Astrocyte (in vitro differentiated cells and primary cell): ENCODE data around the gene CENATAC. TPM values are rescaled to one million over a fixed set of nuclear protein-coding genes. Genes with fewer than 3 reads are reported as not detected.

ENCODE experiments used
- DNase-seq: peaks from one replicate; pipeline ENCODE4 v3.0.0-alpha.2; 2010; ENCODE audit warnings: low read depth
- FAIRE-seq: peaks from 2 replicates; lab custom pipeline; 2011; peaks lifted over from hg19 to GRCh38; lab: Jason Lieb, UNC
- H2AFZ ChIP-seq: 2 replicates; pipeline ENCODE4 v1.6.0; 2012; ENCODE audit warnings: low read depth, low read length, inconsistent platforms
- H3K27ac ChIP-seq: 2 replicates; pipeline ENCODE4 v1.5.1; 2011; ENCODE audit warnings: low read depth, low read length, inconsistent platforms
- H3K27me3 ChIP-seq: 2 replicates; pipeline ENCODE4 v1.6.0; 2011; ENCODE audit warnings: low read length, inconsistent platforms; ENCODE audit not compliant: insufficient read depth
- H3K36me3 ChIP-seq: 2 replicates; pipeline ENCODE4 v1.5.1; 2011; ENCODE audit warnings: low read length, inconsistent platforms; ENCODE audit not compliant: insufficient read depth
- H3K4me1 ChIP-seq: 2 replicates; pipeline ENCODE4 v1.5.1; 2011; ENCODE audit warnings: low read length, inconsistent platforms; ENCODE audit not compliant: insufficient read depth
- H3K4me2 ChIP-seq: 2 replicates; pipeline ENCODE4 v1.6.0; 2012; ENCODE audit warnings: low read length, inconsistent platforms
- H3K4me3 ChIP-seq: 2 replicates; pipeline ENCODE4 v1.5.1; 2011; ENCODE audit warnings: low read depth, mild to moderate bottlenecking, low read length, inconsistent platforms; ENCODE audit not compliant: insufficient read depth
- H3K79me2 ChIP-seq: 2 replicates; pipeline ENCODE4 v1.6.0; 2012; ENCODE audit warnings: mild to moderate bottlenecking, low read length, inconsistent platforms; ENCODE audit not compliant: insufficient read depth
- H3K9ac ChIP-seq: 2 replicates; pipeline ENCODE4 v1.6.0; 2012; ENCODE audit warnings: mild to moderate bottlenecking, low read length, inconsistent platforms
- H3K9me3 ChIP-seq: 2 replicates; pipeline ENCODE4 v1.5.1; 2012; ENCODE audit warnings: low read depth, mild to moderate bottlenecking, low read length, inconsistent platforms; ENCODE audit not compliant: insufficient read depth
- H4K20me1 ChIP-seq: 2 replicates; pipeline ENCODE4 v1.6.0; 2012; ENCODE audit warnings: low read length, inconsistent platforms; ENCODE audit not compliant: insufficient read depth
- H3K27ac Mint-ChIP-seq: one replicate; pipeline ENCODE4 v1.8.0; 2021; ENCODE audit warnings: mild to moderate bottlenecking, mixed read lengths; ENCODE audit not compliant: unreplicated experiment
- H3K27me3 Mint-ChIP-seq: one replicate; pipeline ENCODE4 v1.8.0; 2021; ENCODE audit warnings: low read depth, mixed read lengths; ENCODE audit not compliant: unreplicated experiment
- H3K36me3 Mint-ChIP-seq: one replicate; pipeline ENCODE4 v1.8.0; 2021; ENCODE audit warnings: low read depth, mixed read lengths; ENCODE audit not compliant: unreplicated experiment
- H3K4me1 Mint-ChIP-seq: one replicate; pipeline ENCODE4 v1.8.0; 2021; ENCODE audit warnings: low read depth, mixed read lengths; ENCODE audit not compliant: unreplicated experiment
- H3K4me3 Mint-ChIP-seq: one replicate; pipeline ENCODE4 v1.8.0; 2021; ENCODE audit warnings: mild to moderate bottlenecking, moderate library complexity, mixed read lengths; ENCODE audit not compliant: unreplicated experiment
- H3K9me3 Mint-ChIP-seq: one replicate; pipeline ENCODE4 v1.8.0; 2021; ENCODE audit warnings: mild to moderate bottlenecking, mixed read lengths; ENCODE audit not compliant: unreplicated experiment
- CTCF ChIP-seq: IDR thresholded peaks from 2 replicates; pipeline ENCODE4 v1.5.1; 2011; ENCODE audit warnings: low read depth, mild to moderate bottlenecking, inconsistent platforms, low read length, moderate library complexity; ENCODE audit not compliant: insufficient read depth
- EZH2 ChIP-seq: IDR thresholded peaks from 2 replicates; pipeline ENCODE4 v1.6.1; 2012; ENCODE audit warnings: mild to moderate bottlenecking, low read length, inconsistent platforms; ENCODE audit not compliant: insufficient read depth
- microRNA-seq: library from miRNA; unstranded; fragments of <30 nt; microRNA quantifications from one replicate; pipeline ENCODE4 v1.2.0, GENCODE V29; 2020
- total RNA-seq: library from RNA; stranded (reverse); gene quantifications from 2 replicates; pipeline ENCODE4 v1.2.1, GENCODE V29; 2021

The CENATAC gene
- total RNA-seq, 1 donor from 2014 or later = 25.4 TPM

DNA sequence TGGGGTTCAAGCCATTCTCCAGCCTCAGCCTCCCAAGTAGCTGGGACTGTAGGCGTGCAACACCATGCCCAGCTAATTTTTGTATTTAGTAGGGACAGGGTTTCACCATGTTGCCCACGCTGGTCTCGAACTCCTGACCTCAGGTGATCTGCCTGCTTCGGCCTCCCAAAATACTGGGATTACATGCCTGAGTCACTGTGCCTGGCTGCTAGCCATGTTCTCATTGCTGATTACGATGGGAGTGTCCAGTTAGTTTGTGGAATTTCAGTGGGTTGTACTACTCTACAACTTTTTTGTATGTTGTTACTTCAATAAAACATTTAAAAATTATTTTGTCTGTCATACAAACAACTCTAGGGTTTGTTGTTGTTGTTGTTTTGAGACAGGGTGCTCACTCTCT is 64.8 kb downstream of the CENATAC start:
- Histone ChIP-seq H3K4me2 (no peak overlapping the region), H3K9ac (no peak overlapping the region), H3K9me3 (no peaks in the 10 kb centered on the region), H3K79me2 (peaks cover 27% of the 10 kb centered on the region), H2AFZ (no peak overlapping the region), H4K20me1 (no peaks in the 10 kb centered on the region), H3K27me3 (no peaks in the 10 kb centered on the region), H3K4me3 (no peak overlapping the region), H3K36me3 (no peaks in the 10 kb centered on the region), H3K27ac (no peak overlapping the region), H3K4me1 (peaks cover 6% of the 10 kb centered on the region)
- Mint-ChIP-seq H3K27ac (no peak overlapping the region), H3K4me3 (no peak overlapping the region), H3K27me3 (no peaks in the 10 kb centered on the region), H3K36me3 (no peaks in the 10 kb centered on the region), H3K9me3 (no peaks in the 10 kb centered on the region), H3K4me1 (peaks cover 3% of the 10 kb centered on the region)
- TF ChIP-seq CTCF (no peak), EZH2 (no peak)
- peak; percentile 47 for DNase-seq
- FAIRE-seq = no peak

DNA sequence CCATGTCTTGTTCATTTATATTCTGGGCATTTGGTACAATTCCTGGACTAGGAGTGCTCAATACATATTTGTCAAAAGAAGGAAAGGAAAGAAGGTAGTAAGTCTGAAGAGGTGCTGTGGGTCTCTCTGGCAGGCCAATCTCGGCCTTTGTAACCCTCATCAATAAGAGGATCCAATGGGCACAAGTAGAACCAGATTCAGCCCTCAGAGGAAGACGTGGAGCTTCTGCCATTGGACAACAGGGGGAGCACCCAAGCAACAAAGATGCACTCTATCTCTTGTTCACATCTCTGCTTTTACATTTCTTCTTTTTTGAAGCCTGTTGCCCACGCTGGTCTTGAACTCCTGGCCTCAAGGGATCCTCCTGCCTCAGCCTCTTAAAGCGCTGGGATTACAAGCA is 67.4 kb downstream of the CENATAC start:
- no peak for DNase-seq

More for the DNA sequence above, 67.4 kb downstream of the CENATAC start:
- Mint-ChIP-seq H3K36me3 (peaks cover 3% of the 10 kb centered on the region), H3K27ac (no peak overlapping the region), H3K4me3 (no peak overlapping the region), H3K27me3 (no peaks in the 10 kb centered on the region), H3K9me3 (no peaks in the 10 kb centered on the region), H3K4me1 (peaks cover 2% of the 10 kb centered on the region)
- H3K9ac ChIP-seq = no peak overlapping the region
- H3K27ac ChIP-seq = no peak overlapping the region
- H3K79me2 ChIP-seq = peaks cover 39% of the 10 kb centered on the region
- TF ChIP-seq EZH2 (no peak), CTCF (peak; percentile 47)
- H2AFZ ChIP-seq = no peak overlapping the region
- H4K20me1 ChIP-seq = no peaks in the 10 kb centered on the region
- H3K27me3 ChIP-seq = no peaks in the 10 kb centered on the region
- FAIRE-seq = no peak
- no peaks in the 10 kb centered on the region for H3K4me1 ChIP-seq
- H3K36me3 ChIP-seq = peaks cover 4% of the 10 kb centered on the region
- H3K4me2 ChIP-seq = no peak overlapping the region
- H3K4me3 ChIP-seq = no peak overlapping the region
- no peaks in the 10 kb centered on the region for H3K9me3 ChIP-seq

Small RNA genes lying within 50 kb of the gene (microRNA-seq; reads per million reads assigned to microRNA genes)
- gene MIR3656 = not detected

Other genes starting within 250 kb of the CENATAC start
- 190 and 196 TPM in 2 replicates for gene DDX6, start 207.0 kb upstream of the CENATAC start, total RNA-seq
- gene CXCR5, start 114.2 kb upstream of the CENATAC start, total RNA-seq = 0.07 and 0.12 TPM in 2 replicates
- 128 and 138 TPM in 2 replicates for gene BCL9L, start 72.2 kb upstream of the CENATAC start, total RNA-seq
- gene UPK2, start 41.8 kb upstream of the CENATAC start, total RNA-seq = 0.43 TPM in 1 of 2 replicates, not detected in the other
- not detected in 2 replicates for gene FOXR1, start 26.4 kb upstream of the CENATAC start, total RNA-seq
- gene RPS25, start 20.2 kb downstream of the CENATAC start, total RNA-seq = 643 and 750 TPM in 2 replicates
- 88.3 and 88.6 TPM in 2 replicates for gene TRAPPC4, start 20.6 kb downstream of the CENATAC start, total RNA-seq
- 8.7 and 11.7 TPM in 2 replicates for gene SLC37A4, start 32.7 kb downstream of the CENATAC start, total RNA-seq
- 282 and 293 TPM in 2 replicates for gene HYOU1, start 59.1 kb downstream of the CENATAC start, total RNA-seq
- 22.4 and 24.0 TPM in 2 replicates for gene VPS11, start 69.7 kb downstream of the CENATAC start, total RNA-seq
- gene HMBS, start 86.7 kb downstream of the CENATAC start, total RNA-seq = 21.4 and 22.2 TPM in 2 replicates
- gene DPAGT1, start 103.7 kb downstream of the CENATAC start, total RNA-seq = 44.1 and 47.1 TPM in 2 replicates
- 10.9 and 11.1 TPM in 2 replicates for gene C2CD2L, start 109.2 kb downstream of the CENATAC start, total RNA-seq
- 22.7 and 27.8 TPM in 2 replicates for gene HINFP, start 123.4 kb downstream of the CENATAC start, total RNA-seq
- 0.55 and 1.5 TPM in 2 replicates for gene ABCG4, start 150.9 kb downstream of the CENATAC start, total RNA-seq
- 6.3 and 9.6 TPM in 2 replicates for gene NLRX1, start 170.6 kb downstream of the CENATAC start, total RNA-seq
- not detected in 2 replicates for gene NHERF4, start 187.3 kb downstream of the CENATAC start, total RNA-seq
- 45.1 and 46.6 TPM in 2 replicates for gene CBL, start 208.2 kb downstream of the CENATAC start, total RNA-seq